H1 (cell line): ENCODE data around the gene ASIC2. TPM values are rescaled to one million over a fixed set of nuclear protein-coding genes. Genes with fewer than 3 reads are reported as not detected.

Experiments used
- CTCF ChIA-PET: fragments of 300-600 bp; sonication (Branson Sonifier 250); formaldehyde crosslinking; loops from one replicate; lab custom pipeline; 2021; ENCODE audit not compliant: partially characterized antibody; lab: Charles Lee
- POLR2A ChIA-PET: fragments of 300-600 bp; sonication (Branson Sonifier 250); formaldehyde crosslinking; loops from one replicate; lab custom pipeline; 2021; ENCODE audit warnings: inconsistent platforms; ENCODE audit not compliant: partially characterized antibody; lab: Charles Lee
- DNase-seq, 2 experiments: peaks; one replicate each; pipeline versions ENCODE4 v3.0.0 to v3.0.0-alpha.2; 2010 to 2022; ENCODE audit warnings: low spot score in 2 of 2, low read depth in 1 of 2, mixed read lengths in 1 of 2
- FAIRE-seq: peaks from 2 replicates; lab custom pipeline; 2011; peaks lifted over from hg19 to GRCh38; lab: Jason Lieb, UNC
- H2AFZ ChIP-seq: 2 replicates; pipeline ENCODE4 v1.8.1; 2012; ENCODE audit warnings: low read length, inconsistent platforms
- H2AK5ac ChIP-seq: 2 replicates; pipeline ENCODE4 v1.6.1; 2013; ENCODE audit warnings: low read depth, low read length
- H2BK120ac ChIP-seq: replicated peaks from 2 replicates; pipeline ENCODE3; 2013; ENCODE audit warnings: low read depth, low read length, inconsistent platforms
- H2BK12ac ChIP-seq: 2 replicates; pipeline ENCODE4 v1.6.1; 2013; ENCODE audit warnings: low read depth, low read length
- H2BK15ac ChIP-seq: 2 replicates; pipeline ENCODE4 v1.6.1; 2013; ENCODE audit warnings: low read length
- H2BK20ac ChIP-seq: 2 replicates; pipeline ENCODE4 v1.6.1; 2013; ENCODE audit warnings: low read length
- H2BK5ac ChIP-seq: 2 replicates; pipeline ENCODE4 v1.6.1; 2013; ENCODE audit warnings: low read depth, low read length
- H3K14ac ChIP-seq: 2 replicates; pipeline ENCODE4 v1.6.1; 2013; ENCODE audit warnings: inconsistent platforms; ENCODE audit not compliant: insufficient read length
- H3K18ac ChIP-seq: 2 replicates; pipeline ENCODE4 v1.6.1; 2013; ENCODE audit warnings: low read length; ENCODE audit errors: extremely low read depth
- H3K23ac ChIP-seq: 2 replicates; pipeline ENCODE4 v1.6.1; 2013; ENCODE audit warnings: inconsistent platforms; ENCODE audit not compliant: insufficient read length
- H3K23me2 ChIP-seq: 2 replicates; pipeline ENCODE4 v1.6.1; 2013; ENCODE audit warnings: low read depth, low read length
- H3K27ac ChIP-seq: 2 replicates; pipeline ENCODE4 v1.6.1; 2011; ENCODE audit warnings: low read depth, low read length, inconsistent platforms
- H3K27me3 ChIP-seq, 4 experiments: replicated peaks in 1 of 4; 1 replicate in 1 of 4; 2 replicates in 3 of 4; pipeline versions ENCODE4 v1.6.1 to v1.8.1; 2011 to 2013; ENCODE audit warnings: low read length in 3 of 4, mild to moderate bottlenecking in 3 of 4, inconsistent platforms in 2 of 4, mixed read lengths in 2 of 4, moderate library complexity in 1 of 4; ENCODE audit not compliant: control insufficient read depth in 3 of 4, insufficient read depth in 3 of 4; ENCODE audit errors: extremely low read depth in 1 of 4
- H3K36me3 ChIP-seq, 4 experiments: 2 replicates each; pipeline versions ENCODE4 v1.6.1 to v1.8.1; 2011 to 2013; ENCODE audit warnings: mild to moderate bottlenecking in 4 of 4, low read length in 3 of 4, moderate library complexity in 2 of 4, control low read depth in 1 of 4, inconsistent platforms in 1 of 4; ENCODE audit not compliant: insufficient read depth in 4 of 4, control insufficient read depth in 2 of 4
- H3K4ac ChIP-seq: replicated peaks from 2 replicates; pipeline ENCODE3; 2013; ENCODE audit warnings: low read length, low read depth, mixed read lengths, inconsistent platforms; ENCODE audit not compliant: insufficient read length
- H3K4me1 ChIP-seq, 4 experiments: replicated peaks in 1 of 4; 1 replicate in 1 of 4; 2 replicates in 3 of 4; pipeline versions ENCODE4 v1.6.1 to v1.8.1; 2011 to 2013; ENCODE audit warnings: low read length in 3 of 4, inconsistent platforms in 2 of 4, mixed read lengths in 1 of 4; ENCODE audit not compliant: insufficient read depth in 4 of 4, control insufficient read depth in 3 of 4
- H3K4me2 ChIP-seq, 2 experiments: 2 replicates each; pipeline versions ENCODE4 v1.6.1 to v1.8.1; 2011 to 2013; ENCODE audit warnings: low read depth in 2 of 2, low read length in 2 of 2, control low read depth in 1 of 2, inconsistent platforms in 1 of 2, mild to moderate bottlenecking in 1 of 2; ENCODE audit not compliant: insufficient read depth in 1 of 2
- H3K4me3 ChIP-seq, 4 experiments: fragments of 200-600, 300-600 bp in 1 of 4; sonication (generic), shearing (Covaris generic), sonication (Bioruptor Twin) in 1 of 4; 2 replicates each; pipeline versions ENCODE4 v1.5.1 to v1.8.1; 2011 to 2016; ENCODE audit warnings: low read length in 4 of 4, low read depth in 3 of 4, control low read depth in 2 of 4, inconsistent platforms in 2 of 4, mild to moderate bottlenecking in 2 of 4, mixed read lengths in 1 of 4, moderate library complexity in 1 of 4; ENCODE audit not compliant: insufficient read depth in 2 of 4; ENCODE audit errors: extremely low read depth in 1 of 4
- H3K56ac ChIP-seq: replicated peaks from 2 replicates; pipeline ENCODE3; 2013; ENCODE audit warnings: low read depth, mild to moderate bottlenecking, mixed read lengths, low read length, inconsistent platforms; ENCODE audit not compliant: insufficient read length
- H3K79me1 ChIP-seq: 2 replicates; pipeline ENCODE4 v1.6.1; 2013; ENCODE audit warnings: low read depth, low read length, control low read depth
- H3K79me2 ChIP-seq, 2 experiments: 2 replicates each; pipeline versions ENCODE4 v1.6.1 to v1.8.1; 2012 to 2013; ENCODE audit warnings: low read length in 2 of 2, mild to moderate bottlenecking in 2 of 2, inconsistent platforms in 1 of 2; ENCODE audit not compliant: insufficient read depth in 2 of 2, control insufficient read depth in 1 of 2
- H3K9ac ChIP-seq, 4 experiments: replicated peaks in 1 of 4; 1 replicate in 1 of 4; 2 replicates in 3 of 4; pipeline versions ENCODE4 v1.6.1 to v1.8.1; 2011 to 2013; ENCODE audit warnings: low read depth in 3 of 4, low read length in 3 of 4, control low read depth in 2 of 4, mild to moderate bottlenecking in 2 of 4, moderate library complexity in 2 of 4, inconsistent platforms in 1 of 4; ENCODE audit errors: extremely low read depth in 1 of 4
- H3K9me3 ChIP-seq, 2 experiments: 2 replicates each; pipeline versions ENCODE4 v1.6.1 to v1.8.1; 2012 to 2013; ENCODE audit warnings: mild to moderate bottlenecking in 2 of 2, moderate library complexity in 2 of 2, control low read depth in 1 of 2, inconsistent platforms in 1 of 2, low read depth in 1 of 2, low read length in 1 of 2, mixed read lengths in 1 of 2; ENCODE audit not compliant: insufficient read depth in 2 of 2
- H4K20me1 ChIP-seq, 2 experiments: replicated peaks in 1 of 2; 2 replicates each; pipeline versions ENCODE3 to v1.8.1; 2011 to 2013; ENCODE audit warnings: inconsistent platforms in 2 of 2, low read length in 2 of 2, mild to moderate bottlenecking in 1 of 2; ENCODE audit not compliant: insufficient read depth in 2 of 2, control insufficient read depth in 1 of 2
- H4K5ac ChIP-seq: 2 replicates; pipeline ENCODE4 v1.6.1; 2013; ENCODE audit warnings: low read length, low read depth, mixed read lengths, inconsistent platforms; ENCODE audit not compliant: insufficient read length
- H4K8ac ChIP-seq: 2 replicates; pipeline ENCODE4 v1.8.0; 2013; ENCODE audit warnings: mild to moderate bottlenecking, moderate library complexity, low read length, inconsistent platforms; ENCODE audit not compliant: insufficient read depth; ENCODE audit errors: extremely low read depth
- H4K91ac ChIP-seq: replicated peaks from 2 replicates; pipeline ENCODE3; 2013; ENCODE audit warnings: low read length, mixed read lengths, inconsistent platforms; ENCODE audit not compliant: insufficient read length
- ASH2L ChIP-seq: fragments of 200-600, 300-600 bp; sonication (generic); IDR thresholded peaks from one replicate; pipeline ENCODE4 v1.7.1; 2017; ENCODE audit warnings: low read length
- WGBS, 2 experiments: shearing (Covaris generic) in 1 of 2; methylation state at CpG; one replicate each; pipeline versions ENCODE4 v1.1.6 to v1.1.7; 2013 to 2015; ENCODE audit warnings: low lambda C conversion rate in 2 of 2, mixed read lengths in 2 of 2, inconsistent platforms in 1 of 2, low coverage in 1 of 2, missing lambda C conversion rate in 1 of 2; ENCODE audit not compliant: insufficient replicate concordance in 2 of 2, insufficient coverage in 1 of 2, insufficient read length in 1 of 2; ENCODE audit errors: extremely low coverage in 1 of 2, missing lambda C conversion rate in 1 of 2; 5-methylcytosine and 5-hydroxymethylcytosine counted together
- long read RNA-seq, 2 experiments: library from RNA in 1 of 2; library from capped mRNA in 1 of 2; stranded (forward); transcript quantifications; one replicate each; pipeline ENCODE4 v2.0.0, GENCODE V29; 2021; ENCODE audit warnings: inconsistent platforms in 1 of 2
- polyA minus RNA-seq, 3 experiments: library from RNA; depleted of rRNA, polyadenylated mRNA; stranded (reverse); fragments of >200 nt; gene quantifications; 1 replicate in 2 of 3; 2 replicates in 1 of 3; pipeline ENCODE4 v1.2.3, GENCODE V29; 2011
- polyA plus RNA-seq, 7 experiments: library from polyadenylated mRNA; depleted of rRNA in 3 of 7; stranded (reverse) in 5 of 7; unstranded in 2 of 7; fragments of >200 nt in 5 of 7; fragments of 200-250 nt in 2 of 7; gene quantifications; 1 replicate in 5 of 7; 2 replicates in 1 of 7; 4 replicates in 1 of 7; pipeline versions ENCODE4 v1.2.1 to v1.2.3, GENCODE V29; 2011 to 2013; ENCODE audit warnings: missing spikeins in 2 of 7, mixed read lengths in 2 of 7
- total RNA-seq: library from RNA; stranded (reverse); fragmentation: NEBNext Ultra II Directional; extraction: Animal tissue kit (Norgen Biotek cat#: 25700); gene quantifications from 2 replicates; pipeline ENCODE4 v1.2.1, GENCODE V29; 2021
- TF ChIP-seq, protein P1 (sequence below): IDR thresholded peaks from 2 replicates; pipeline ENCODE4 v1.6.1; 2012; ENCODE audit warnings: low read length, inconsistent platforms

The ASIC2 gene
- total RNA-seq (1.1 and 1.2 TPM in 2 replicates), polyA plus RNA-seq (2011; rRNA removed) (0.86 and 1.3 TPM in 2 replicates), polyA minus RNA-seq (2011; rRNA and poly(A)+ RNA removed) (2.6 and 2.9 TPM in 2 replicates)
- polyA plus RNA-seq (2011; cell fraction: cytosol; rRNA removed): 0.84 TPM
- 2.8 TPM for polyA plus RNA-seq (2011; cell fraction: nucleus; rRNA removed)
- 0.21 to 0.61 TPM (median 0.45 TPM) in 4 replicates for polyA plus RNA-seq (2012, experiment 1 of 2)
- 0.37 TPM for polyA plus RNA-seq (2012, experiment 2 of 2)
- 0.75 TPM for polyA plus RNA-seq (2013, experiment 1 of 2)
- polyA plus RNA-seq (2013, experiment 2 of 2): 0.79 TPM
- 0.88 TPM for polyA minus RNA-seq (2011; cell fraction: cytosol; rRNA and poly(A)+ RNA removed)
- 12.2 TPM for polyA minus RNA-seq (2011; cell fraction: nucleus; rRNA and poly(A)+ RNA removed)
- long read RNA-seq, experiment 1, partial matches to known transcripts: 0 of 2 reads
- long read RNA-seq, experiment 1, other reads (novel, unspliced or antisense): 2 of 2 reads
- long read RNA-seq, experiment 2, partial matches to known transcripts: 0 of 3 reads
- long read RNA-seq, experiment 2, other reads (novel, unspliced or antisense): 3 of 3 reads

DNA sequence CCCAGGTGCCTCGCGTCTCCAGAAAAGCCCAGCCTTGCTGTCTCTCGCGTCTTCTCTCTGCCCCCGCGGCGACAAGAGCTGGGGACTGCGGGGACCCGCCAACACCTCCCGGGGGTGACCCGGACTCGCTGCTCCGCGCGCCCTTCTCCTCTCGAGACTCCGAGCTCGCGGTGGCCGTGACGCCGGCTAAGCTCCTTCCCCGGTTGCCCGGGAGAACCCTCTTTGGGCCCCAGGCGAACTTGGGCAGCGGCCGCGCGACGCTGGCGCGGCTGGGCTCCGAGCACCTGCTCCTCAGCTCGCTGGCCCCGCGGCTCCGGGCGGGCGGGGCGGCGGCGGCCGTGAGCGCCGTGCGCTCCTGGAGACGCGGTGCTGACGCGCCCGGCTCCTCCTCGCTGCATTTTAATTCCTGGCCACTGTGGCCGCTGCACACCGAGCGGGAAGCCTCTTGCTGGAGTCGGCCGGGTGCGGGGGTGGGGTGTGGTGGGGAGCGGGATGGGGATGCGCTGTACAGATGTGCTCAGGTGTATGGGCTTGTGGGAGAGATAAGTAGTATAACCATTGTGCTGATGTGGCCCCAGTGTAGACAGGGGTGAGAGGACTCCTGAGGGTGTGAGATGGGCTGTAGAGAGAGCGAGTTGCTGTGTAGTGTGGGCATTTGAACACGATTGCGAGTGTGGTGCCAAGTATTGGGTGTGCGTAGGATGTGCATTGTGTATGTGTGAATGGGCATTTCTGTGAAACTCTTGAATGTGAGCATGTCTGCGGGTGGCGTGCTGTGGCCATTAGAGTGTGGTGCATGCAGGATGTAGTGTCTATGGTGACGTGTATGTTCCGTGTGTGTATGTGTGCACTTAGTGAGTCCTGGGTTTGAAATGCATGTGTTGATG, at the start of gene ASIC2:
Gene ASIC2, minus strand, starts transcription at position 315 of the 887 bp plus-strand sequence.
- 0 out of 2 replicates have a peak within 1 kb of the TSS, but pooled peaks have one; percentile 72 for H2BK15ac ChIP-seq
- peak within 1 kb of the TSS; percentile 69; the same call in 1 of the 2 replicates for H2AFZ ChIP-seq
- H3K56ac ChIP-seq: no peak within 1 kb of the TSS
- H3K4me1 ChIP-seq: peaks cover 0 to 6% (median 2%) of the 10 kb centered on the region in 4 experiments; a peak in 1 of 7 replicates
- peak within 1 kb of the TSS; percentile 59 to 99 for H3K4me2 ChIP-seq
- H3K27me3 ChIP-seq: peaks cover 25 to 67% (median 59%) of the 10 kb centered on the region in 4 experiments
- POLR2A ChIA-PET: interaction anchor here (0.6 kb wide), 1 partner anchor 78 kb away, joined by 3 read pairs; no protein-coding TSS in a partner anchor
- FAIRE-seq (no peak), DNase-seq (peak; percentile 10 to 71)
- H2AK5ac ChIP-seq: peak within 1 kb of the TSS; percentile 48; the same call in 1 of the 2 replicates
- H4K8ac ChIP-seq: peak within 1 kb of the TSS; percentile 29; the same call in 1 of the 2 replicates
- peak within 1 kb of the TSS; percentile 40; the same call in 1 of the 2 replicates for H3K18ac ChIP-seq
- H3K79me2 ChIP-seq: no peaks in the 10 kb centered on the region
- no peak within 1 kb of the TSS for H2BK5ac ChIP-seq
- peak within 1 kb of the TSS; percentile 26 to 68 (median 52) for H3K4me3 ChIP-seq
- WGBS, 2 experiments: 12% methylated on average over 59 of the region's 68 CpGs; no CpG with 5 or more reads in 1 of the 2 experiments
- peaks cover 22% of the 10 kb centered on the region; the same call in 1 of the 2 replicates for H3K23me2 ChIP-seq
- peaks cover 2 to 9% of the 10 kb centered on the region in 2 experiments for H4K20me1 ChIP-seq
- H3K9me3 ChIP-seq: no peaks in the 10 kb centered on the region
- H3K79me1 ChIP-seq: no peaks in the 10 kb centered on the region
- no peak within 1 kb of the TSS for H3K4ac ChIP-seq
- H3K14ac ChIP-seq: no peak within 1 kb of the TSS
- no peak within 1 kb of the TSS for H2BK120ac ChIP-seq
- H2BK12ac ChIP-seq: peak within 1 kb of the TSS; percentile 71; the same call in 1 of the 2 replicates
- peak within 1 kb of the TSS; percentile 48 for H4K91ac ChIP-seq
- 0 out of 7 replicates have a peak within 1 kb of the TSS, but pooled peaks of 1 of the 4 experiments have one; percentile 11 for H3K9ac ChIP-seq
- CTCF ChIA-PET: interaction anchor here (0.7 to 7.8 kb wide), 14 partner anchors 11 to 255 kb away, joined by 3 to 56 read pairs (median 4); no protein-coding TSS in a partner anchor
- H4K5ac ChIP-seq: no peak within 1 kb of the TSS
- no peaks in the 10 kb centered on the region for H3K36me3 ChIP-seq
- H3K27ac ChIP-seq: no peak within 1 kb of the TSS
- H2BK20ac ChIP-seq: no peak within 1 kb of the TSS
- H3K23ac ChIP-seq: no peak within 1 kb of the TSS
- TF ChIP-seq ASH2L: no peak
- TF ChIP-seq, protein P1, sequence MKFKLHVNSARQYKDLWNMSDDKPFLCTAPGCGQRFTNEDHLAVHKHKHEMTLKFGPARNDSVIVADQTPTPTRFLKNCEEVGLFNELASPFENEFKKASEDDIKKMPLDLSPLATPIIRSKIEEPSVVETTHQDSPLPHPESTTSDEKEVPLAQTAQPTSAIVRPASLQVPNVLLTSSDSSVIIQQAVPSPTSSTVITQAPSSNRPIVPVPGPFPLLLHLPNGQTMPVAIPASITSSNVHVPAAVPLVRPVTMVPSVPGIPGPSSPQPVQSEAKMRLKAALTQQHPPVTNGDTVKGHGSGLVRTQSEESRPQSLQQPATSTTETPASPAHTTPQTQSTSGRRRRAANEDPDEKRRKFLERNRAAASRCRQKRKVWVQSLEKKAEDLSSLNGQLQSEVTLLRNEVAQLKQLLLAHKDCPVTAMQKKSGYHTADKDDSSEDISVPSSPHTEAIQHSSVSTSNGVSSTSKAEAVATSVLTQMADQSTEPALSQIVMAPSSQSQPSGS: no peak
